OCI-LY7 (cell line): ENCODE measurements around the gene PTPN18. TPM values are rescaled to one million over a fixed set of nuclear protein-coding genes. Genes with fewer than 3 reads are reported as not detected.

ENCODE experiments used
- BruUV-seq: library from RNA; stranded (reverse); fragments of 400-500 nt; replicated peaks from 2 replicates; lab custom pipeline; 2021; lab: Mats Ljungman, UMichigan
- CTCF ChIA-PET: fragments of 300-600 bp; sonication (Branson Sonifier 250); formaldehyde crosslinking; loops from one replicate; lab custom pipeline; 2022; ENCODE audit warnings: antibody characterized with exemption; ENCODE audit not compliant: unreplicated experiment; lab: Charles Lee
- POLR2A ChIA-PET: fragments of 300-600 bp; sonication (Branson Sonifier 250); formaldehyde crosslinking; loops from one replicate; lab custom pipeline; 2022; ENCODE audit warnings: antibody characterized with exemption; lab: Charles Lee
- DNase-seq: peaks from one replicate; pipeline ENCODE4 v3.0.0-alpha.2; 2015; ENCODE audit warnings: low spot score
- H2AFZ ChIP-seq: fragments of 200-600 bp; sonication (generic), shearing (Covaris generic); 2 replicates; pipeline ENCODE4 v1.6.1; 2014; ENCODE audit warnings: mild to moderate bottlenecking, antibody characterized with exemption, low read length, moderate library complexity
- H3K27ac ChIP-seq: fragments of 200-600 bp; sonication (generic); 2 replicates; pipeline ENCODE4 v1.5.1; 2014; ENCODE audit warnings: mixed run types, low read depth, mild to moderate bottlenecking, moderate library complexity, low read length, inconsistent platforms; ENCODE audit not compliant: poor library complexity, severe bottlenecking
- H3K36me3 ChIP-seq: fragments of 200-600 bp; sonication (generic); 2 replicates; pipeline ENCODE4 v1.6.1; 2014; ENCODE audit warnings: mild to moderate bottlenecking, antibody characterized with exemption, low read length, moderate library complexity, mixed read lengths; ENCODE audit not compliant: insufficient read depth
- H3K4me1 ChIP-seq: fragments of 200-600 bp; sonication (generic); 2 replicates; pipeline ENCODE4 v1.5.1; 2014; ENCODE audit warnings: mild to moderate bottlenecking, low read length; ENCODE audit not compliant: insufficient read depth, poor library complexity, severe bottlenecking
- H3K4me2 ChIP-seq: fragments of 200-600 bp; sonication (generic); 2 replicates; pipeline ENCODE4 v1.6.1; 2014; ENCODE audit warnings: mild to moderate bottlenecking, low read length
- H3K4me3 ChIP-seq: fragments of 200-600 bp; sonication (generic); 2 replicates; pipeline ENCODE4 v1.5.1; 2014; ENCODE audit warnings: mild to moderate bottlenecking, low read depth, low read length; ENCODE audit not compliant: poor library complexity, severe bottlenecking
- H3K79me2 ChIP-seq: fragments of 200-600 bp; sonication (generic); 2 replicates; pipeline ENCODE4 v1.6.1; 2016; ENCODE audit warnings: low read depth, mild to moderate bottlenecking, low read length, moderate library complexity, mixed read lengths; ENCODE audit not compliant: insufficient read depth
- H3K9me2 ChIP-seq: fragments of 200-600 bp; sonication (generic); 2 replicates; pipeline ENCODE4 v1.6.1; 2016; ENCODE audit warnings: mild to moderate bottlenecking, low read length, mixed read lengths; ENCODE audit not compliant: insufficient read depth
- H3K9me3 ChIP-seq: fragments of 200-600 bp; sonication (generic); 2 replicates; pipeline ENCODE4 v1.6.1; 2014; ENCODE audit warnings: mild to moderate bottlenecking, mixed run types, low read length, mixed read lengths
- H4K20me1 ChIP-seq: fragments of 200-600 bp; sonication (generic); 2 replicates; pipeline ENCODE4 v1.6.1; 2014; ENCODE audit warnings: mild to moderate bottlenecking, antibody characterized with exemption, low read length, moderate library complexity, mixed read lengths; ENCODE audit not compliant: insufficient read depth
- CTCF ChIP-seq: fragments of 200-600 bp; sonication (generic); conservative IDR thresholded peaks from 2 replicates; pipeline ENCODE4 v1.5.1; 2014; ENCODE audit warnings: mild to moderate bottlenecking, antibody characterized with exemption, low read length, moderate library complexity, mixed read lengths
- EZH2phosphoT487 ChIP-seq: fragments of 200-600 bp; sonication (generic); IDR thresholded peaks from 2 replicates; pipeline ENCODE4 v1.6.1; 2018; ENCODE audit warnings: low read depth, borderline replicate concordance, mild to moderate bottlenecking, mixed run types, antibody characterized with exemption, low read length, moderate library complexity, mixed read lengths
- intact Hi-C: fragments of 100-400 bp; cut with micrococcal nuclease; formaldehyde crosslinking; loops from one replicate; pipeline ENCODE4 v1.10.0; 2022; ENCODE audit not compliant: unreplicated experiment
- total RNA-seq, 2 experiments: library from RNA; depleted of rRNA in 1 of 2; stranded (reverse); fragments of >200 nt in 1 of 2; shearing (Covaris generic) in 1 of 2; gene quantifications; 2 replicates each; pipeline ENCODE4 v1.2.3, GENCODE V29; 2014 to 2022

PTPN18 gene
- total RNA-seq, 2 experiments from 2014 or later, result 96.6 to 309 TPM

GRCh38 chr2:130342533-130343275, 13.2 kb upstream of the PTPN18 start, which contains the start of gene IMP4:
TSS of gene IMP4 (plus strand) at chr2:130342897. CDS start at chr2:130342933, 36 bp downstream.
- Histone ChIP-seq H4K20me1 (no peaks in the 10 kb centered on the region), H3K4me1 (peaks cover 50% of the 10 kb centered on the region), H3K9me2 (no peaks in the 10 kb centered on the region), H3K27ac (peak within 1 kb of the TSS; percentile 96), H3K4me2 (peak within 1 kb of the TSS; percentile 99), H3K36me3 (peaks cover 80% of the 10 kb centered on the region), H2AFZ (peak within 1 kb of the TSS; percentile 47), H3K4me3 (peak within 1 kb of the TSS; percentile 97), H3K9me3 (no peaks in the 10 kb centered on the region), H3K79me2 (peaks cover 47% of the 10 kb centered on the region)
- CTCF ChIA-PET, result interaction anchor here (0.5 to 1.8 kb wide), 8 partner anchors 9 to 749 kb away, joined by 3 to 6 read pairs (median 3); partner anchors contain the start of genes PTPN18 and SMPD4
- no TSS peak for BruUV-seq
- intact Hi-C loops, result loop anchor here (1.0 to 2.0 kb wide), 3 partner anchors 30 to 160 kb away; partner anchors contain the start of gene MZT2B
- peak; percentile 99 for DNase-seq
- POLR2A ChIA-PET, result interaction anchor here (0.6 to 15.9 kb wide), 13 partner anchors 10 to 174 kb away, joined by 3 to 251 read pairs (median 6); partner anchors contain the start of gene SMPD4
- no peak for TF ChIP-seq EZH2phosphoT487
- TF ChIP-seq CTCF, result peak; percentile 56

- Histone ChIP-seq H4K20me1 (no peaks in the 10 kb centered on the region), H3K36me3 (peaks cover 80% of the 10 kb centered on the region), H3K4me3 (peak overlapping the region; percentile 97), H3K79me2 (peaks cover 62% of the 10 kb centered on the region), H3K9me2 (no peaks in the 10 kb centered on the region), H3K9me3 (no peaks in the 10 kb centered on the region), H3K4me2 (peak overlapping the region; percentile 99), H3K4me1 (peaks cover 69% of the 10 kb centered on the region), H2AFZ (no peak overlapping the region), H3K27ac (peak overlapping the region; percentile 96)
- intact Hi-C loops, result no loop called here
- no TSS peak for BruUV-seq
- TF ChIP-seq EZH2phosphoT487 (no peak), CTCF (no peak)
- POLR2A ChIA-PET, result interaction anchor here (1.5 to 15.9 kb wide), 8 partner anchors 8 to 46 kb away, joined by 5 to 251 read pairs (median 10); no protein-coding TSS in a partner anchor
- CTCF ChIA-PET, result interaction anchor here (0.7 to 1.1 kb wide), 3 partner anchors 31 to 46 kb away, joined by 3 read pairs; no protein-coding TSS in a partner anchor
- peak; percentile 19 for DNase-seq
Observed at GRCh38 chr2:130344578-130344977, 11.3 kb upstream of the PTPN18 start.
